GM18867 (cell line): Measurements from ENCODE around the gene KRT71.
"Not testable (repeated sequence)": the region's sequence is repeated elsewhere in the genome, so short reads cannot be mapped to it uniquely, and the experiment has no call there.

Experiments
- ATAC-seq: cut with Tn5 transposase; IDR thresholded peaks from one replicate; pipeline ENCODE4 v1.9.1; 2021; ENCODE audit warnings: mild to moderate bottlenecking, moderate library complexity; ENCODE audit not compliant: unreplicated experiment

Gene KRT71

DNA sequence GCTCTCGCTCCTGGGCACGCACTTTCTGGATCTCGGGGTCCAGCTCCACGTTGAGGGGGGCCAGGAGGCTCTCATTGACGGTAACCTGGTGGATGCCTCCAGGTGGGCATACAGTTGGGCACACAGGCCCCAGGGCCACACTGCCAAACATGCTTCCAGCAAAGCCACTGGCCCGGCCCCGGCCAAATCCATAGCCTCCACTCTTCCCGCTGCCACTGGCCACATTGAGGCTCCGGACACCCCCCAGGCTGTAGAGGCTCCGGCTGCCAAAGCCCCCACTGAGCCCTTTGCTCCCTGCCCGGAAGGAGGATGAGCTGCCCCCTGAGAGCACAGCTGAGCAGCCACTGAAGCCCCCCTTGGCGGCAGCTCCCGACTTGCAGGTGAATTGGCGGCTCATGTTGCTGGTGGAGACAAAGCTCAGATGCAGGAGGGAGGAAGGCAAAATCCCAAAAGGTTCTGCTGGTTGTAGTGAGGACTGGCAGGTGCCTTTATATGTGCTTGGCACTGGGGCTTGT lies at the start of gene KRT71:
Gene KRT71 (minus strand): TSS at position 465 of the 515 bp plus-strand sequence. CDS start 68 bp downstream, at position 397.
- no peak for ATAC-seq

DNA sequence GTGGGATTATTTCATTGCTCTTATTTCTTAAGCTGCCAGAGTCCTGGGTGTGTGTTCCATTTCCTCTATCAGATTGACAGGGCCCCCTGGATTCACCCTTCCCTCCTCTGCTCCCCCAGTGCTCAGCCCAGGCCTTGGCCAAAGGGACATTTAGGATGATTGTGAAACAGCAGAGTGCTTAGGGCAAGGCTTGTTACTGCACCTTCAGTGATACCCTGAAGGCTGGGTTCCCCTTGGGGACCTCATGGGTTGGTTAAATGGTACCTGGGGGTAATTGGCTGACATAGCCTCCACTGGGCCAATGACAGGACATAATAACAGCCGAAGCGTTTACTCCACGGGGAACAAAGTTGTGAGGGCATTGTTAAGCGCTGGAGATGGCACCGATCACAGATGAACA lies 49.6 kb upstream of the KRT71 start:
- no peak for ATAC-seq

DNA sequence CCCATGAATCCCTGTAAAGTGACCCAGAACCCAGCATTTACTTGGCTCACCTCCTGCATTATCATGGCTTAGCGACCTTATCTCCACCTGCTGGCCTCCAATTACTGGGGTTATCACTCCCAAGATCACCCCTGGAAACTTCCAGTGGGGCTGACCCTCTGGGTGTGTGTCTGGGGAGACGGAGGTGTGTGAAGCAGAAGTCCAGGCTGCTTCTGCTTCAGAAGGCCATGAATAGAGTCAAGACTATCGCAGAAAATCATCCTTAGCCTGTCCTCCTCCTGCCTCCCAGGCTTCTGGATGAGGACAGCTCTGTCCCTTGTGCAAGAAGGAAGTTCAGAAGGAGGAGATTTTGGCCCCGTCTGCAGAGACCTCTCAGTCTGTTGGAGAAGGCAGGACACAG lies 48.7 kb upstream of the KRT71 start:
- no peak for ATAC-seq

DNA sequence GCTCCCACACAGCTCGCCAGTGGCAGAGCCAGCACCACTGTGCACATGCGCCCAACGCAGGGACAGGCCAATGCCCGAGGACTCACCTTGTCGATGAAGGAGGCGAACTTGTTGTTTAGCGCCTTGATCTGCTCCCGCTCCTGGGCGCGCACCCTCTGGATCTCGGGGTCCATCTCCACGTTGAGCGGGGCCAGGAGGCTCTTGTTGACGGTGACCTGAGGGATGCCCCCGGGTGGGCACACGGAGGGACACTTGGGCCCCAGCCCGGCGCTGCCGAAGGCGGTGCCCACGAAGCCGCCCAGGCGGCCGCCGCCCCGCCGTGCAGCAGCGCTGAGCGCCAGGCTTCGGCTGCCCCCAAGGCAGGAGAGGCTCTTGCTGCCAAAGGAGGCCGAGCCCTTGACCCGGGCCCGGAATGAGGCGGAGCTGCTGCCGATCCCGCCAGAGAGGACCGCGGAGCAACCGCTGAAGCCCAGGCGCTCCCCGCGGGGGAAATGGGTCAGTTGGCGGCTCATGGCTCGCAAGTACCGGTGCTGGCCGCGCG lies 48.1 kb upstream of the KRT71 start, which contains the start of gene KRT72:
Gene KRT72 (minus strand): TSS at position 523 of the 541 bp plus-strand sequence. CDS start 11 bp downstream, at position 512.
- no peak for ATAC-seq

DNA sequence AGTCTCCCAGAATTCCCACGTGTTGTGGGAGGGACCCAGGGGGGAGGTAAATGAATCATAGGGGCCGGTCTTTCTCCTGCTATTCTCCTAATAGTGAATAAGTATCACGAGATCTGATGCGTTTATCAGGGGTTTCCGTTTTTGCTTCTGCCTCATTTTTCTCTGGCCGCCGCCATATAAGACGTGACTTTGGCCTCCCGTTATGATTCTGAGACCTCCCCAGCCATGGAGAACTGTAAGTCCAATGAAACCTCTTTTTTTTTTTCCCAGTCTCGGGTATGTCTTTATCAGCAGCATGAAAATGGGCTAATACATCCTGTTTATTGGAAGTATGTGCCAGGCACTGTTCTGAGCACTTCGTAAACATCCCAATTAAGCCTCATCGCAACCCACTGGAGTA lies 47.5 kb upstream of the KRT71 start:
- ATAC-seq = no peak

DNA sequence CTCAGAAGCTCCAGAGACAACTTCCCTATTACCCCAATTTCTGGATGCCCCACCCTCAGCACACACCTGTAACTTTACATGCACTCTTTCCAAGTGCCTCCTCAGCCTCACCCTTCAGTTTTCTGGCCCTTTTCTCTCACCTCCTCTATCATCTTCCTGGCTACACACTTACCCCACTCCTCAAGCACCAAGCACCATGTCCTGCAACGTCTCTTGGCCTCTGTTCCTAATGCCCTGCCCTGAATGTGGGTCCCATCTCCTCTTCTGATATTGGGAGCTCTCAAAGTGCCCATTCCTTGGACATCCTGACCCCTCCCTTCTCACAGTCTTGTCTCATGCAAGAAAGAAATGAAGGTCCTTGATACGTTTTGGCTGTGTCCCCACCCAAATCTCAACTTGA lies 47.1 kb upstream of the KRT71 start:
- no peak for ATAC-seq

DNA sequence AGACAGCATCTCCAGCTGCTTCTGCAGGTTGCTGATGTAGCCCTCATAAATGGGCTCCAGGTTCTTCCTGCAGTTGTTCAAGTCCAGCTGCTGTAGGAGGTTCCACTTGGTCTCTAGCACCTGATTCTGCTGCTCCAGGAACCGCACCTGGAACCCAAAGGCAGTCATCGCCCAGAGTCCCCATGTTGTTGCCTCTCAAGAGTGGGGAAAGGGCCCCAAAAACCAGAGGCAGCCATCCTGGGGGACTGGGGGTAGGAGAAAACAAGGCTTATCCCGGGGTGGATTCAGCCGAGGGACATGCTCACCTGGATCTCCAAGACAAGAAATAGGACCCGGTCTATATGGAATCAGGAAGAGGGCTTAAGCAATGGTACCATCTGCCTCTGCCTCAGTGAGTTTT lies 46.0 kb upstream of the KRT71 start:
- ATAC-seq = no peak

DNA sequence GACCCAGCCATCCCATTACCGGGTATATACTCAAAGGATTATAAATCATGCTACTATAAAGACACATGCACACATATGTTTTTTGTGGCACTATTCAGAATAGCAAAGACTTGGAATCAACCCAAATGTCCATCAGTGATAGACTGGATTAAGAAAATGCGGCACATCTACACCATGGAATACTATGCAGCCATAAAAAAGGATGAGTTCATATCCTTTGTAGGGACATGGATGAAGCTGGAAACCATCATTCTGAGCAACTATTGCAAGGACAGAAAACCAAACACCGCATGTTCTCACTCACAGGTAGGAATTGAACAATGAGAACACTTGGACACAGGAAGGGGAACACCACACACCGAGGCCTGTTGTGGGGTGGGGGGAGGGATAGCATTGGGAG lies 41.3 kb upstream of the KRT71 start:
- ATAC-seq = not testable (repeated sequence)

DNA sequence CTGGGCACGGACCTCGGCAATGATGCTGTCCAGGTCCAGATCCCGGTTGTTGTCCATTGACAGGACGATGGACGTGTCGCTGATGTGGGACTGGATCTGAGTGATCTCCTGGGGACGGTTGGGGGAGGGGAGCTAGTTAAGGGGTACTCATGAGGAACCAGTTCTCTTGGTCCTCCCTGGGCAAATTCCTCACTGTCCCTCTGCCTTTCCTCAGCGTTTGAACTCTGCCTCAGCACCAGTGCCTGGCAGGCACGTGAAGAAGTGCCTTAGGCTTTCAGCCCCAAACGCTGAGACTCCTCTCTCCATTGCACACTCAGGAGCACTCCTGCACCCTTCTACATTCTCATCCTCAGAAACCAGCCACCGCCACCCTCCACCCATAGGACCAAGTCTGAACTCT lies 38.6 kb upstream of the KRT71 start:
- ATAC-seq = no peak

DNA sequence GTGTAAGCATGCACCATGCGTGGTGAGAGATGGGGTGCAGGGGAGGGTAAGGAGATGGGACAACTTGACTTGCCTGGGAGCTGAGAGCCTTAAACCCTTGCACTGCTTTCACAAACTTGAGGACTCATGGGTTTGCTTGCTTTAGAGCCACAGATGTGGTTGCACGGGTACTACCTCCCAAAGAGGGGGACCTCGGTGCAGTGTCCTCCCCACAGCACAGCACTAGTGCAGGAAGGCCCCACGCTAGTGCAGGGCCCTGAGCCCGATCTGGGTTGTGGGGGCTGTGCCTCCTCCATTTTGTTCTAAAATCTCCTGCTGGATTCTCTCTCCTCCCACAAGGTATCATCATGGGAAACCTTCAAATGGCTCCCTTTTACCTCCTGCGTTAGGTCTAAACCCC lies 37.1 kb upstream of the KRT71 start:
- ATAC-seq = no peak

DNA sequence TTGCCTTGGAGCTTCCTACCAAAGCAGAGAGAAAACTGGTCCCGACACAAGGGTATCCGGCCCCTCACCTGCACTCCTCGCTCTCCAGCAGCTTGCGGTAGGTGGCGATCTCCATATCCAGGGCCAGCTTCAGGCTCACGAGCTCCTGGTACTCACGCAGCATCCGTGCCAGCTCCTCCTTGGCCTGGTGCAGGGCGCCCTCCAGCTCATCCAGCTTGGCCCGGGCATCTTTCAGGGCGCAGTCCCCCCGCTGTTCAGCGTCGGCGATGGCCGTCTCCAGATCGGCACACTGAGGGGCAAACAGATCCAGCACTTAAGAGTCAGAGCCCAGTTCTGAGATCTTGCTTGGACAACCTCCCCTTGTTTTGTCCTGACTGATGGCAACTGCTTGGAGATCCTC lies 34.6 kb upstream of the KRT71 start:
- ATAC-seq = no peak

DNA sequence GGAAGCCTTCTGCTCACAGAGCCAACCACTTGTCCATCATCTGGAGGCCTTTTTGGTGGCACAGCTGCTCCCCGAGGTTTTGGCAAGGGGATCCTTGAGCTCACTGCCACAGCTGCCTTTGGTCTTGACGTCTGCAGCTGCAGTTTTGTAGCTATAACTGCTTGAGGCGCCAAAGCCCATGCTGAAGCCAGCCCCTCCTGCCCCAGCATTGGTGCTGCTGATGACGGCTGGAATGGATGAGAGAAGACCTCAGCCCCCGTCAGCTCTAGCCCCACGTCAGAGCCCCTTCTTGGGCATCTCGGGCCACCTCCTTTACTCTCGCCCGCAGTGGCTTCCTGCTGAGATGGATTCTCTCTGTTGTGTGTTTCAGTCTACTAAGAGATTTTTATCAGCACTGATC lies 33.0 kb upstream of the KRT71 start:
- no peak for ATAC-seq

DNA sequence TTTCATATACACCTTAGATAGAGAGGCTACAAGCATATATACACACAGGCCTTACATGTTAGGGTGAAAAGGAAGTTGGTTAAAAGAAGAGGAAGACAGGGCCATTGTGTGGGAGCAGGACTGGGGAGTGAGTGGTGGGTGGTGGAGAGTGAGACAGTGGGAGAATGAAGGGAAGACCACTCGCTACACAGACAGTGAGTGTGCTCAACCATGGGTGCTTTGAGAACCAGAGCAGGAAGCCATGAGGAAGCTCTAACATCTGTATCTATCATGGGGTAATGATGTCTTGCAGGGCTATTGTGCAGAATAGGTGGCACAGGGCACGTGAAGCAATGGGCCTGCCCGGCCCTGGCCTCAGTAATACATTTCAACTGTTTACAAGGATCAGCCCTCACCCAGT lies 32.1 kb upstream of the KRT71 start:
- ATAC-seq = no peak

DNA sequence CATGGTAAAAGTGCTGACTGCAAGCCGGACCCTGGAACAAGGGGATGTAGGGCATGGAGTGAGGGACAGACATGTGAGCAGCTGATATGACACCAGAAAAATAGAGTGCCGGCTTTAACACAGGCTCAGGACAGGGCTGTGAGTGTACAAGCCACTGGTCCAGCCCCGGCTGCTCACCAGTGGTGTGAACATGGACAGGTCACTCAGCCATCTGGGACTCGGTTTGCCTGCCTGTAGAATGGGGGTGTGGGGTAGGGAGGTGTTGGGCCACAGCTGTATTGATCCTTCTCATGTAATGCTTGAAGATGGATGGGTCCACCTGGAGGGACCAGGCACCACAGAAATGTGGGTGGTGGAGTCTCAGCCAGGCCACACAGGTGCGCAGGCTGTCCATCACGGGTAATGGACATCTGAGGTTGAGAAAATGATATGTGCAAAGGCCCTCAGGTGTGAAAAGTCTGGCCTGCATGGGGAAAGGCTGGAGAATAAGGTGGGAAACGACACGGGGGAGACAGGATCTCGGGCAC lies 31.3 kb upstream of the KRT71 start:
- ATAC-seq = no peak

DNA sequence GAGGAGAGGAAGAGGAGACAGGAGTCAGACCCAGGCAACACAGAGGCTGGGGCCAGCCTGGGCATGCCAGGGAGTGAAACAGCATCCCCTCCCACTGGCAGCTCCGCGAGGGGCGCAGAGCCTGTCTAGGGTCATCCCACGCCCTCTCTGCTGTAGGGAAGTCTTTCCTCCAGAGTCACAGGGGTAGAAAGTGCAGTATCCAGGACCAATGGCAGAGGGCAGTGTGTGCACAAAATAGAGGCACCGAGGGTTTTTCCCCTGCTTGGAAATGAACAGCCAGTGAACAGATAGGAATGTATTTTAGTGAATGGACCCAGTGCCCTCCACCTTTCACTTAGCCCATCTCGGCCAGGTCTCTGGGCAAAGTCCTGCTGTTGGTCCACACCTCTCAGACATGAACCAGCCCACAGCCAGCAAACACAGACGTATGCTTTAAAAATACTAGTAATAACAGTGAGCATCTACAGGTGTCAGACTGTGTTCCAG lies 30.1 kb upstream of the KRT71 start:
- no peak for ATAC-seq

DNA sequence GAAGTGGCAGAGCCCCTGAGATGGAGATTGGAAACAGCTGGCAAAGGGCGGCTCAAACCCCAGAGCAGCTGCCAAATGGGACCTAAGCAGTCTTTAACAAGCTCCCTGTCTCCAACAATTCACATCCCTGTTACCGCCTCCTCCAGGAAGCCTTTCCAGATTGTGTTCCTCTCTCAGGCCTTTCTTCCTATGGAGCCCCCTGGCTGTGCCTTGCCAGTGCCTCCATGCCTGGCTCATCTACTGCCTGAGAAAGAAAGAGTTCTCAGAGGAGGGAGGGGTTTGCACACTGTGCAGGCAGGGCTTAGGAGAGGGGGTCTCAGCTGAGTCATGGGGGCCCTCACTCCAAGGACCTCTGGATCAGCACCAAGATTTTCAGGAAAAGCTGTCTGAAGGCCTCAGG lies 29.5 kb upstream of the KRT71 start:
- ATAC-seq = no peak

DNA sequence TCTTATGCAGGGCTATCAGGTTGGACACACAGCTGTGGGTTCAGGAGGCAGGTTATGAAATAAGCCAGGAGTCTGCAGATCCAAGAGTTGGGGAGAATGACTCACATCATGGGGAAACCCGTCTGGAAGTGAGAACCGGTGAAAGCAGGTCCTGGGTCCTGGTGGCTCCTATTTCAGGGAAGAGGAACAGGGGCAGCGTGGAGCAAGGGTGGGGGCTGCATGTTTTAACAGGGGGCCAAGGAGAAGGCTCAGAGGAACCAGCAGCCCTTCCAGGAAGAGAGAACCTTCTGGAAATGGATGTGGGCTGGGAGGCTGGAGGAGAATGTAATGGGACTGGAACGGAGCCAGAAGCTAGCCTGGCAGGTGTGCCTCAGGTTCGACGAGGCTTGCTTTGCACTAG lies 28.5 kb upstream of the KRT71 start:
- ATAC-seq = no peak

DNA sequence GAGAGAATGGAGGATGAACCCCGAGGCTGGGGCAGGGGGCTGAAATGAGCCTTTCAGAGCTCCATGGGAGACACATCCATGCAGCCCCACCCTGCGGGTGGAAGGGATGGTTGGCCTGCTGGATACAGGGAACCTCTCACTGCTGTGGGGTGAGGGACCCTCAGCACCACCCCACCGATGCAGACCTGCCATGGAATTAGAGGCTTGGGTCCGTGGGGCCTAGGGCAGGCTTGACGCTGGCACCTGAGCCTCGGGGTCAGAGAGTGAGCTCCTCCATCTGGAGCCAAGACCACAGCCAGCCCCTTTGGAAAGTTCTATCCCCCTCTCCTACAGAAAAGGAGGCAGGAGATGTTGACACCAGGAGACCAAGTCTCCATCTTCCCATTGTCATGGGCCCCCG lies 28.1 kb upstream of the KRT71 start:
- no peak for ATAC-seq

DNA sequence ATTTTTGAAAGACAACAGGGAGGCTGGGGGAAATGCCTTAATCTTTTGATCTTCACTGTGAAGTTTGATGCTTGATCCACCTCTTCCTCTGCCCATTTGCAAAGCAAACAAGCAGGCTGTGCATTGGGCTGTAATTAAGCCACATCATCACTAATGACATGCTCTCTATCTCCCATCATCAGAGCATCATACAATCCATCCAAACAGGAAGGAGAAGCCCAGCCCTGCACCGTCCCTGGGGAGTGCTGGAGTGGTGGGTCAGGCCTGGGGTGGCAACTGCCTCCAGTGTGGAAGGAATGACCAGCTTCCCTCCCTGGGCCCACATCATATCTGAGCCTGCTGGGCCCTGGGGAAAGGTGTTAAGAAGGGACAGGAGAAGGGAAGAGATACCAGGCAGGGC lies 27.6 kb upstream of the KRT71 start:
- ATAC-seq = no peak

DNA sequence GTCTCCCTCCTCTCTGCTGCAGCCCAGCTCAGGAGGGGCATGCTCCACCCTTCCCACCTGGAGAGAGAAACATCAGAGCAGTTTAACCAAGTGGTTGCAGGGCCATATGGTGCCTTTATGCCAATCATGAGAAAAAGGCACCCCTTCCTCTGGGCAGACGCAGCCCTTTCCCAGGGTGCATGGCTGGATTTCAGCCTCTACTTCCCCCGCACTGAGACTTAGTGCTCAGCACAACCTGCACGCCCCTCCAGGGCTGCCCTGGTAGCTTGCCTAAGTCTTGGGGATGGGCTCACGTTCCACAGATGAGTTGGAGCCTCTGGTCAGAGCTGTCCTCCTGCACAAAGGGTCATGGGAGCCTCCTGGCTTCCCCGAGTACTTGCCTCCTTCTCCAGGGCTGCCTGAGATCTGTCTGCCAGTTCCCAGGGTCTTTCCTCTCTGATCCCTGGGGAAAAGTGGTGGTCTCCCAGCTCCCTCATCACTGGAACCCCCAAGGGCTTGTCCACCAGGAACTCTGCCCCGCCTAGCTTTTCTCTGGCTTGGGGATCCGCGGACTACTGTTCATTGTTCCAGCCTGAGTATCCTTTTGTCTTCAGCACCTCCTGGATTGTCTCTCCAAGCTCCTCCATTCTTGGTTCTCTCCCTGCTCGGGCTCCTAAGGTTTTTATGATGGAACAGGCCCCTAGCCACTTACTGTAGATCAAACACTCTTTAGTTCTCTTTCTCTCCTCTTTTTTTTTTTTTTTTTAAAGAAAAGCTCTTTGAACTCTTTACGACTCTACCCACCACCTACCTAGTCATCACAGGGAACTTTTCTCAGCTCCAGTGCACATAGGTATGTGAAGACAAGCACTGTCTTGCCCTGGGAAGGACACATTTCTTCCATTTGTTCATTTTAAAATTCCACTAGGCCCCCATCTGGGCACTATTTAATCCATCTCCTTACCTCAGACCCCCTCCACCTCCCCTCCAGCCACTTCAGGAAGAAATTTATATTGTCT lies 26.8 kb upstream of the KRT71 start:
- ATAC-seq = no peak

DNA sequence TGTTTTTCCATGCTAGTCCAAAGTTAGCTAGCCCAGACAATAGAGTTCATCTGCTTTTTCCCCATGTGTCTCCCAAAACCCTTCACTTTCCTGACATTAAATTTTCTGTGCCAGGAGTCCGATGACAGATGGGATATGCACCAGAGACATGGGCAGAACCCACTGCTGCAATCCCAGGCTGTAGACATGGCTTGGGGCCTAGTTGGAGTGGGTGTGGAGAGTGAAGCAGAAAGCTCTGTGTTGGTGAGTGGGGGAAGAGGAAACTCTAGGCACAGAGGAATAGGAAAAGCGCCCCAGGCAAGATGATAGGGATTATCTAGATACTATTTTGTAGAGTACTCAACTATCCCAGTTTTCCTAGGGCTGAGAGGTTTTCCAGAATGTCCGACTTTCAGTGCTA lies 25.5 kb upstream of the KRT71 start:
- no peak for ATAC-seq

DNA sequence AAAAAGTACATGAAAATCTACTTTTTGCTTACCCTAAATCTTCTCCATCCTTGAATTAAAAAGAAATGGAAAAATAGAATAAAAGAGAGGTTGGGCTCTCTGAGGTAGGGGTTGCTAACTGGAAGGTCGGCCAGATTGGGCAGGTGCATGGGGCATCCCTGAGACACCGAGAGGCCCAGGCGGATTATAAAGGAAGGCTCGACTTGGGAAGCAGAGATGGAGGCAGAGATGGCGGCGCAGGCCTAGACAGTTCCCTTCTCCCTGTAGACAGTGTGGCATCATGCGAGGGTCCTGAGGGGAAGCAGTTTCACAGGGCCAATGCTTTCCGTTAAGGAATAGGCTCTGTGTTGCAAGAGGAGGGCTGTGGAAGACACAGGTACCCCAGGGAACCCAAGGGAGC lies 24.4 kb upstream of the KRT71 start:
- no peak for ATAC-seq
